Measurements from ENCODE around the gene FNDC11. TPM values are rescaled to one million over a fixed set of nuclear protein-coding genes. Genes with fewer than 3 reads are reported as not detected.
"Not testable (repeated sequence)": the region's sequence is repeated elsewhere in the genome, so short reads cannot be mapped to it uniquely, and the experiment has no call there.

Gene FNDC11
- total RNA-seq, 4 donors from 2014 or later = not detected

DNA sequence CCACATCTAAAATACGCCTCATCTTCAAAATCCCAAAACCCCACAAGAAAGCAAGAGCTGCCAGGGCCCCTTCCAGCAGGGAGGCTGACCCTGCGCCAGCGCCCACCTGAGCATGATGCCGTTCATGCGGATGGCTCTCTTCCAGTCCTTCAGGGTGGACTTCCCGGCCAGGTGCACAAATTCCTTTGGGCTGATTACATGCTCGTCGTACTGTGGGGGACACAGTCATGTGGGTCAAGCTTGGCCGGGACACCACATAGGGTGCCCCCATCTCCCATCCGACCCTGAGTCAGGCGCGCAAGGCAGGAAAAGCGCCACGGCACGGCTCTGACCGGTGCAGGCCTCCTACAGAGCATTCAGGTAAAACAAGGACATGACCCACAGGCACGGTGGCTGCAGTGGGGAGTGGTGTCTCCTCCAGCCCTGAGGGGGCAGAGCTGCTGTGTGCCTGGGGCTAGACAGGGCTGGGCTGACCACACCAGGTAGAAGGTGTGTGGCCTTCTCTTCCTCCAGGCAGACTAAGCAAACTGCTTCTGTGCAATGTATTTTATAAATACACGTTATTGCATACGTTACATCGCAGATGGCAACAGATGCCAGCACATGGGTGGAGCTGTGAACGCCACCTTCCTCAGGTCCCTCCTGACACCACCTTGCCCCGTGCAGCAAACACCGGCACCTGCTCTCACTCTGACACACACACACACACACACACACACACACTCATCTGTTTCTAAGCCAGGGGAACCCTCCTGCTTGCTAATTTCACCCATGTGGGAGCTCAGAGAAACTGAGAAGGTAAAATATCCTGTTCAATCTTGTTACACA is 43.9 kb downstream of the FNDC11 start:
- H3K4me1 ChIP-seq = no peaks in the 10 kb centered on the region
- intact Hi-C loops (cut with DNase I; ENCODE audit: low total_unique reads) (no loop called here), in situ Hi-C loops (cut with MboI; ENCODE audit: low pct_ligation_motif_present in 1 of 4, low pct_unique_long_range_greater_than_20kb in 1 of 4, low sequenced_read_pairs in 3 of 4) (no loop called here)
- no peak overlapping the region for H3K4me3 ChIP-seq
- no peaks in the 10 kb centered on the region for H3K27me3 ChIP-seq
- no peak for DNase-seq
- WGBS, 2 donors (ENCODE audit: low coverage in 1 of 2) = 88 to 100% methylated on average over 1 to 22 of the region's 23 CpGs
- TF ChIP-seq POLR2A (IDR thresholded peaks at IDR 0.05) = no peak
- no peak for TF ChIP-seq EP300 (IDR thresholded peaks at IDR 0.05; ENCODE audit: low read depth)
- TF ChIP-seq, protein P1, sequence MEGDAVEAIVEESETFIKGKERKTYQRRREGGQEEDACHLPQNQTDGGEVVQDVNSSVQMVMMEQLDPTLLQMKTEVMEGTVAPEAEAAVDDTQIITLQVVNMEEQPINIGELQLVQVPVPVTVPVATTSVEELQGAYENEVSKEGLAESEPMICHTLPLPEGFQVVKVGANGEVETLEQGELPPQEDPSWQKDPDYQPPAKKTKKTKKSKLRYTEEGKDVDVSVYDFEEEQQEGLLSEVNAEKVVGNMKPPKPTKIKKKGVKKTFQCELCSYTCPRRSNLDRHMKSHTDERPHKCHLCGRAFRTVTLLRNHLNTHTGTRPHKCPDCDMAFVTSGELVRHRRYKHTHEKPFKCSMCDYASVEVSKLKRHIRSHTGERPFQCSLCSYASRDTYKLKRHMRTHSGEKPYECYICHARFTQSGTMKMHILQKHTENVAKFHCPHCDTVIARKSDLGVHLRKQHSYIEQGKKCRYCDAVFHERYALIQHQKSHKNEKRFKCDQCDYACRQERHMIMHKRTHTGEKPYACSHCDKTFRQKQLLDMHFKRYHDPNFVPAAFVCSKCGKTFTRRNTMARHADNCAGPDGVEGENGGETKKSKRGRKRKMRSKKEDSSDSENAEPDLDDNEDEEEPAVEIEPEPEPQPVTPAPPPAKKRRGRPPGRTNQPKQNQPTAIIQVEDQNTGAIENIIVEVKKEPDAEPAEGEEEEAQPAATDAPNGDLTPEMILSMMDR (IDR thresholded peaks at IDR 0.05) = no peak
- TF ChIP-seq POLR2AphosphoS5 (IDR thresholded peaks at IDR 0.05) = no peak
- H3K9me3 ChIP-seq = no peaks in the 10 kb centered on the region
- H3K27ac ChIP-seq = no peak overlapping the region
- H3K36me3 ChIP-seq = peaks cover 0 to 33% (median 11%) of the 10 kb centered on the region in 4 donors

DNA sequence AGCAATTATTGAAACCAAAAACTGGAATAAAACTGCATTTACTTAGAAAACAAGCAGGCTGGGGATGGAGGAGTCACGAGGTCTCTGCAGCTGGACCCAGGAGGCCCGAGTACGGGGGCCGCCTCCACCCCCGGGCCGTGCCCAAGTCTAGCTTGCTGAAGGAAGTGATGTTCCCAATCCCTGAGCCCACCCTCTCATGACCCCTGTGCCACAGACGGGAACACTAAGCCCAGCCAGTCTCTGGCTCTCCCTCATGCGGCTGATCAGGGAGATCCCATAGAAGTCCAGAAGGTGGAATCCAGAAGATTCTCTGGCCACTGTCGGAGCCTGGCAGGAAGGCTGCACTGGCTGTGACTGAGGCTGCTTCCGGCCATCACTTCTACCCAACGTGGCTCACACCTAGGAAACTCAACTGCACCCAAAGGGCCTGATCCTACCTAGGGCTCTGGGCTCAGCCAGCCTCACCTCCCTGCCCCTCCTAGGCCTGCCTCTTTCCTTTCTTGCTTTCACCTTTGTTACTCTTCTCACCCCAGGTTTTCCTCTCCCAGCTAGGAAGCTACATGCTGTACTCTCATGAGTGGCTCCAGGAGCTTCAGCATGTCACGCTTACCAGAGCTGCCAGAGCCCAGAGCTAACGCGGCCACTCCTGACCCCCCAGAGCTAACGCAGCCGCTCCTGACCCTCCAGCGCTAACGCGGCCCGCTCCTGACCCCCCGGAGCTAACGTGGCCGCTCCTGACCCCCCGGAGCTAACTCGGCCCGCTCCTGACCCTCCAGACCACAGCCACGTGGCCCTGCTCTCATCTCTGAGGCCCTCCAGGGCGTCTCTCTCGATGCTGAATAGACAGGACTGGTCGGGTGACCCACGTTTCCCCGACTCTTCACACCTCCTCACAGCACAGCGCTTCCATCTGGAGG is 44.8 kb downstream of the FNDC11 start:
- Histone ChIP-seq H3K27ac (no peak overlapping the region), H3K27me3 (no peaks in the 10 kb centered on the region), H3K36me3 (peaks cover 0 to 36% (median 12%) of the 10 kb centered on the region in 4 donors), H3K4me3 (no peak overlapping the region), H3K4me1 (no peaks in the 10 kb centered on the region), H3K9me3 (no peaks in the 10 kb centered on the region)
- TF ChIP-seq POLR2A (IDR thresholded peaks at IDR 0.05) = no peak
- no peak for TF ChIP-seq EP300 (IDR thresholded peaks at IDR 0.05; ENCODE audit: low read depth)
- no peak for TF ChIP-seq POLR2AphosphoS5 (IDR thresholded peaks at IDR 0.05)
- TF ChIP-seq, protein P1 (IDR thresholded peaks at IDR 0.05) = no peak
- 88 to 91% methylated on average over 9 to 33 of the region's 33 CpGs for WGBS, 2 donors (ENCODE audit: low coverage in 1 of 2)
- no peak for DNase-seq
- in situ Hi-C loops (cut with MboI; ENCODE audit: low pct_ligation_motif_present in 1 of 4, low pct_unique_long_range_greater_than_20kb in 1 of 4, low sequenced_read_pairs in 3 of 4) = no loop called here
- intact Hi-C loops (cut with DNase I; ENCODE audit: low total_unique reads) = no loop called here

DNA sequence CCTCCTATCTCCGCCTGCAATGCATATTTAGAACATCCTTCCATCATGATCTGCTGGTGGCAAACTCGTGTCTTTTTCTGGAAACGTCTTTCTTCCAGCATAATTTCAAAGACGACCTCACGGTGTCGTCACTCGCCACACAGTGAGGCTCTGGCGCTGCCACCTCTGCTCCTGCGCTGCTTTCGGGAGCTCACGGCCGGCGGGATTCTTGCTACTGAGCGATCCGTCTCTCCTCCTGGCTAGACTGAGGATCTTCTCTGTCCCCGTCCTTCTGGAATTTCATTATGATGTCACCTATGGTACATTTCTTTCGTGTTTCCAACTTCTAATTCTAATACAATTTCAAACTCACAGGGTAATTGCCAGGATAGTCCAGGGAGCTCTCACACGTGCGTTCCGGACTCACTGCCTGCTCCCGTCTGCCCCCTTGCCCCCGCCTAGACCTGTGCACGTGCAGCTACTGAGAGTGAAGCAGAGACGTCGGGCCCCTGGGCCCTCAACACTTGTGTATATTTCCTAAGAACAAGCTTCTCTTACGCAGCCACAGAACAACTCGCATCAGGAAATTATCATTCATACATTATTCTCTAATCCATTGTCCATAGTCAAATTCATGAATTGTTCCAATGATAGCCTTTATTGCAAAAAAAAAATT is 45.6 kb downstream of the FNDC11 start:
- H3K36me3 ChIP-seq = peaks cover 0 to 36% (median 12%) of the 10 kb centered on the region in 4 donors
- in situ Hi-C loops (cut with MboI; ENCODE audit: low pct_ligation_motif_present in 1 of 4, low pct_unique_long_range_greater_than_20kb in 1 of 4, low sequenced_read_pairs in 3 of 4) = no loop called here
- DNase-seq = no peak
- no peaks in the 10 kb centered on the region for H3K9me3 ChIP-seq
- H3K27me3 ChIP-seq = no peaks in the 10 kb centered on the region
- H3K27ac ChIP-seq = no peak overlapping the region
- H3K4me3 ChIP-seq = no peak overlapping the region
- no peaks in the 10 kb centered on the region for H3K4me1 ChIP-seq
- 91 to 93% methylated on average over 23 to 27 of the region's 27 CpGs for WGBS, 2 donors (ENCODE audit: low coverage in 1 of 2)
- no peak for TF ChIP-seq POLR2AphosphoS5 (IDR thresholded peaks at IDR 0.05)
- TF ChIP-seq EP300 (IDR thresholded peaks at IDR 0.05; ENCODE audit: low read depth) = no peak
- TF ChIP-seq POLR2A (IDR thresholded peaks at IDR 0.05) = no peak
- TF ChIP-seq, protein P1 (IDR thresholded peaks at IDR 0.05) = no peak
- intact Hi-C loops (cut with DNase I; ENCODE audit: low total_unique reads) = no loop called here

DNA sequence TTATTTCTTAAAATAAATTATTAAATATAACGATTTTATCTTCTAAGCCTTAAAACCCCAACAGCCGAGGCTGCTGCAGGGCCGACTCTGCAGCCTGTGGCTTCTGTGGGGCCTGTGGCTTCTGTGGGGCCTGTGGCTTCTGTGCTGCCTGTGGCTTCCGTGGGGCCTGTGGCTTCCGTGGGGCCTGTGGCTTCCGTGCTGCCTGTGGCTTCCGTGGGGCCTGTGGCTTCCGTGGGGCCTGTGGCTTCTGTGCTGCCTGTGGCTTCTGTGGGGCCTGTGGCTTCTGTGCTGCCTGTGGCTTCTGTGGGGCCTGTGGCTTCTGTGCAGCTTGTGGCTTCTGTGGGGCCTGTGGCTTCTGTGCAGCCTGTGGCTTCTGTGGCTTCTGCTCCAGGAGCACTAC is 47.7 kb downstream of the FNDC11 start:
- DNase-seq; H3K27me3 ChIP-seq; H3K27ac ChIP-seq; H3K4me1 ChIP-seq; H3K9me3 ChIP-seq; in situ Hi-C loops (cut with MboI; ENCODE audit: low pct_ligation_motif_present in 1 of 4, low pct_unique_long_range_greater_than_20kb in 1 of 4, low sequenced_read_pairs in 3 of 4); intact Hi-C loops (cut with DNase I; ENCODE audit: low total_unique reads); H3K4me3 ChIP-seq: not testable (repeated sequence)
- H3K36me3 ChIP-seq = peaks cover 0 to 36% (median 12%) of the 10 kb centered on the region in 4 donors
- WGBS, 2 donors (ENCODE audit: low coverage in 1 of 2) = 61 to 75% methylated on average over 1 to 7 of the region's 8 CpGs

All from transverse colon (tissue), 4 donors.